Left ventricle myocardium inferior (tissue), 1 donor: ENCODE data around the gene SHB. TPM values are rescaled to one million over a fixed set of nuclear protein-coding genes. Genes with fewer than 3 reads are reported as not detected.

ENCODE experiments used
- DNase-seq: peaks from one replicate; pipeline ENCODE4 v3.0.0-alpha.2; 2020
- H3K27ac ChIP-seq: fragments of 200-600 bp; replicated peaks from 2 replicates; pipeline ENCODE4 v1.8.0; 2021
- H3K27me3 ChIP-seq: fragments of 200-600 bp; 2 replicates; pipeline ENCODE4 v1.8.0; 2021; ENCODE audit warnings: low read depth
- H3K36me3 ChIP-seq: fragments of 200-600 bp; 2 replicates; pipeline ENCODE4 v1.8.0; 2021
- H3K4me1 ChIP-seq: fragments of 200-600 bp; 2 replicates; pipeline ENCODE4 v1.8.0; 2021
- H3K4me3 ChIP-seq: fragments of 200-600 bp; 2 replicates; pipeline ENCODE4 v1.8.0; 2021; ENCODE audit warnings: mild to moderate bottlenecking, moderate library complexity
- H3K9me3 ChIP-seq: fragments of 200-600 bp; replicated peaks from 2 replicates; pipeline ENCODE4 v1.8.0; 2021
- intact Hi-C: fragments of 100-400 bp; cut with micrococcal nuclease; formaldehyde crosslinking; loops from one replicate; pipeline ENCODE4 v1.11.0; 2022
- total RNA-seq: library from RNA; stranded (reverse); fragmentation: NEBNext Ultra II Directional; extraction: Animal tissue kit (Norgen Biotek cat#: 25700); gene quantifications from one replicate; pipeline ENCODE4 v1.2.1, GENCODE V29; 2021
- TF ChIP-seq, protein P1 (sequence below): fragments of 200-600 bp; IDR thresholded peaks from 2 replicates; pipeline ENCODE4 v1.8.0; 2021; ENCODE audit warnings: antibody characterized with exemption, mild to moderate bottlenecking, borderline replicate concordance
- donor health status: DM: no; HTN: yes; CAD: no; lungs with severe emphysema.

SHB gene
- total RNA-seq, 1 donor from 2014 or later = 19.4 TPM

DNA sequence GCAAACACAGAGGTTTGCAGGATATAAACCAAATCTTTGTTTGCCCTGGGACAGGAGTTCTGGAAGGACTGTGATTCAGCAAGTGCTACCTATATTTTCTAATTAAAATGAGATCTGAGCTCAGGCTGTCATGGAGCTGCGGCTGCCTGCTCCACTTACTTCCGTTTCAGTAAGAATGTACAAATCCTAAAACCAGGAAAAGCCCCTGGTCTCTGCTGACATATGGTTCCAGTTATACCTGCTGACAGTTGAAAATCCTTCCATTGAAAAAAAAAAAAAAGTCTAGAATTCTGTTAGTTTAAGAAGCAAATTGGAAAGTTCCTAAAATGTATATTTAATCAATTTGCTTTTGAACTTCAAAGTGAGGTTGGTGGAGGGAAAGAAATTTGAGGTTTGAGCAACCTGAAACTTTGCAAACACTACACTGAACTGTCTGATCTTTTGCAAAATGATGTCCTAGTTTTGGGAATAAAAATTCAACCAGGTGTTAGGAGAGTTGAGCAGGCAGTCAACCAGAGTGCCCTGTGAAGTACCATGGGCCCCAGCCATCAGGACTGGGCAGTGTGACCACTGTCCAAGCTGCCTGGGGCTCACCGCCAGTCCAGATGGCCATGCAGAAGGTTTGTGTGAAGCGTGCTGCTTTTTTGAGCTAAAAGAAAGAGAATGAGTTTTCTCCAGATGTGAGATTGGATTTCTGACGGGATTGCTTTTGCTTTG lies 50.6 kb downstream of the SHB start:
- H3K27ac ChIP-seq = peak overlapping the region; percentile 74
- no peak for DNase-seq

DNA sequence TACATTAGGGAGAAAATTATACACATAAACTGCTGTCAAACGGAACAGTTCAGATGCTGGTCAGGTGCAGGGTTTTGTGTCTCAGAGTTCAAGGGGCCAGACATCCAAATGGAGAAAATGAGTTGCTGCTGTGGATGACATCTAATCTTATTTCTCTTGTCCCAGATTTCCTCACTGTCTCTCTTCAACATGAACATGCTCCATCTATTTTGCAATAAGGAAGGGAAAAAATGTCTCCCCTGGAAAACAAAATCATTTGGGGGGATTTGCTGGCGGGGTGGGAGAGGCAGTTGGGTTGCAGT lies 51.2 kb downstream of the SHB start:
- intact Hi-C loops = no loop called here

More for the DNA sequence above, 50.6 kb downstream of the SHB start:
- intact Hi-C loops = no loop called here
- Histone ChIP-seq H3K27me3 (no peaks in the 10 kb centered on the region), H3K9me3 (no peaks in the 10 kb centered on the region), H3K4me3 (peak overlapping the region; percentile 0), H3K36me3 (peaks cover 4% of the 10 kb centered on the region), H3K4me1 (peaks cover 84% of the 10 kb centered on the region)
- TF ChIP-seq, protein P1, sequence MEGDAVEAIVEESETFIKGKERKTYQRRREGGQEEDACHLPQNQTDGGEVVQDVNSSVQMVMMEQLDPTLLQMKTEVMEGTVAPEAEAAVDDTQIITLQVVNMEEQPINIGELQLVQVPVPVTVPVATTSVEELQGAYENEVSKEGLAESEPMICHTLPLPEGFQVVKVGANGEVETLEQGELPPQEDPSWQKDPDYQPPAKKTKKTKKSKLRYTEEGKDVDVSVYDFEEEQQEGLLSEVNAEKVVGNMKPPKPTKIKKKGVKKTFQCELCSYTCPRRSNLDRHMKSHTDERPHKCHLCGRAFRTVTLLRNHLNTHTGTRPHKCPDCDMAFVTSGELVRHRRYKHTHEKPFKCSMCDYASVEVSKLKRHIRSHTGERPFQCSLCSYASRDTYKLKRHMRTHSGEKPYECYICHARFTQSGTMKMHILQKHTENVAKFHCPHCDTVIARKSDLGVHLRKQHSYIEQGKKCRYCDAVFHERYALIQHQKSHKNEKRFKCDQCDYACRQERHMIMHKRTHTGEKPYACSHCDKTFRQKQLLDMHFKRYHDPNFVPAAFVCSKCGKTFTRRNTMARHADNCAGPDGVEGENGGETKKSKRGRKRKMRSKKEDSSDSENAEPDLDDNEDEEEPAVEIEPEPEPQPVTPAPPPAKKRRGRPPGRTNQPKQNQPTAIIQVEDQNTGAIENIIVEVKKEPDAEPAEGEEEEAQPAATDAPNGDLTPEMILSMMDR = no peak

DNA sequence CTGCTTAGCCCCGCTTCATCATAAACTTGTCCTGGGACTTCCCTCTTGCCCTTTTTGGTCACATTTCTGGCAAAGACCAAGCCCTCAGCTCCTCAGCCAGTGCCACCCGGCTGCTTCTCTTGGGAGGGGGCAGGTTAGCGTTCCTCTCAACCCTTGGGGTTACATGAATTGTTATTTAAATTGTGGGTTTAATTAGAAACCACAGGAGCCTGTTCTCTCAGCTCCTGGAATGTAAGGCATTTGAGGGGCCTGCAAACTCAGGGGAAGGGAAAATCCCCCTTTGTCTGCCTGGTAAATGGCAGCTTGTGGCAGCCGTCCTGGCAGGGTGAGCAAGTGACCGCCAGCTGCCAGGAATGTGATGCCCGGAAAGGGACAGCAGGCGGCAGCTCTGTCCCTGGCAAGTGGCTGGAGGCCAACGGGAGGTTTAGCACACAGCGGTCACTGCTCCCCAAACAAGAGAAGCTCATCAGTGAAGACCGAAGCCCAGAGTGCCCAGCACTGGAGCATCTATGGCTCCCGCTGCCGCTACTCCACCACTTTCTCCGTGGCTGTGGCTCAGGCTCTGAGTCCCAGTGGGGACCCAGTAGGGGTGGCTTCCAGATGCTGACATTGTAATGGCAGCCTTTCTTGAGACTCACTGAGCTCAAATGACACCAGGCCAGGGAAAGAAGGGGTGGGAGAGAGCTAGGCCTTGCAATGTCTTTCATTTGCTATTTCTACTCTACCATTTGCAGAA lies 51.7 kb downstream of the SHB start:
- Histone ChIP-seq H3K36me3 (peaks cover 4% of the 10 kb centered on the region), H3K4me3 (no peak overlapping the region), H3K4me1 (peaks cover 73% of the 10 kb centered on the region), H3K27ac (peak overlapping the region; percentile 74), H3K27me3 (no peaks in the 10 kb centered on the region), H3K9me3 (no peaks in the 10 kb centered on the region)
- peak; percentile 71 for DNase-seq
- TF ChIP-seq, protein P1 = peak; percentile 67
- intact Hi-C loops = no loop called here

More for the DNA sequence above, 51.2 kb downstream of the SHB start:
- Histone ChIP-seq H3K27me3 (no peaks in the 10 kb centered on the region), H3K4me3 (no peak overlapping the region), H3K4me1 (peaks cover 78% of the 10 kb centered on the region), H3K9me3 (no peaks in the 10 kb centered on the region), H3K27ac (peak overlapping the region; percentile 74), H3K36me3 (peaks cover 4% of the 10 kb centered on the region)
- no peak for DNase-seq
- TF ChIP-seq, protein P1 = no peak

DNA sequence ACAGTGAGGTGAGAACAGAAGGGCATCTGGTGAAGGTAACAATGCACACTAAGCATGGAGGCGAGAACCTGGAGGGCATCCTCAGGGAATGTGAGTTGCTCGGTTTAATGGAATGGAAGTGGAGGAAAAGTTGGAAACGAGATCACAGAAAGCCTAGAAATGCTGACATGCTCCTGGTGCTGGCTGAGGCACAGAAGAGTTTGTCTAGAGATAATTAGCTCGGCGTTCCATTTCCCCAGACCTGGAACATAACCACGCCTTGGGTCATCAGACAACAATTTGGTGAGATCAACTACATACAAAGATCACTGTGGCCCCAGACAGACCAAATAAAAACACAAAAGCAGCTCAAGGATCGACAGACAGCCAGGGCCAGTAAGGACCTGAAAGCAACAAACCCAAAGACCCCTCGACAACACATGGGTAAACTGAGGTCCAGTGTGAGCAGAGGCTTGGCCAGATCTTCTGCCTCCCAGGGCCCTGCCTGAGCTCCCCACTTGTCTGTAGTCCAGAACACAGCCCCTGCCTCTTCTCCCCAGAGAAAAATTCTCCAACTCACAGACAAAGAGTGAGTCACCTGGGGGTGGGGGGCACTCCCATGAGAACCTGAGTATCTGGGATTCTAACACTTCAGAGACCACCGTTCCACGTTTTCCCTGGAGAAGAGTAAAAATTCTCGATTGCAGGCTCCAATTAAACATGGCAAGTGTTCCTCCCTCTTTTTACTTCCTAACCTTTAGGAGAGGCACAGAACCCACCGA lies 52.5 kb downstream of the SHB start:
- peak overlapping the region; percentile 74 for H3K27ac ChIP-seq
- TF ChIP-seq, protein P1 = no peak
- H3K27me3 ChIP-seq = no peaks in the 10 kb centered on the region
- DNase-seq = no peak
- intact Hi-C loops = no loop called here
- peaks cover 65% of the 10 kb centered on the region for H3K4me1 ChIP-seq
- H3K4me3 ChIP-seq = no peak overlapping the region
- peaks cover 4% of the 10 kb centered on the region for H3K36me3 ChIP-seq
- no peaks in the 10 kb centered on the region for H3K9me3 ChIP-seq

DNA sequence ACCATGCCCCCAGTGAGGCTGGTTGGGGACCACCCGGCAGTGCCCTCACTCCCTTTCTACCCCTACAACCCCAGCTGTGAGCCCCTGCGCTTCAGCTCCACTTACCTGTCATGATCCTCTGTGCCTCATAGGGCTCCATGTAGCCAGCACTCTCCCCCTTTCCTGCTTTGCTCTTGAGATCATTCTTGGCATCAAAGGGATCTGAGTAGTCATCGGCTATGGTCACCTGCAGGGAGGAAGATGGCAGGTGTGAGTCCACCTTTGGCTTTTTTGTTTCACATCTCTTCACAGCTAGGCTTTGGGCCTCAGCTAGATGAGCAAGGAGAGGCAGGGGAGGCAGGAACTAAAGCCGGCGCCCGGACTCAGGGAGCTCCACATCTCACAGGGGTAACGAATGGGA lies 53.1 kb downstream of the SHB start:
- peaks cover 4% of the 10 kb centered on the region for H3K36me3 ChIP-seq
- H3K4me1 ChIP-seq = peaks cover 59% of the 10 kb centered on the region
- H3K27me3 ChIP-seq = no peaks in the 10 kb centered on the region
- no peak overlapping the region for H3K4me3 ChIP-seq
- DNase-seq = no peak
- TF ChIP-seq, protein P1 = no peak
- no peaks in the 10 kb centered on the region for H3K9me3 ChIP-seq
- H3K27ac ChIP-seq = peak overlapping the region; percentile 74
- intact Hi-C loops = no loop called here
